Activated CD4-positive, alpha-beta T cell treated with anti-CD3 and anti-CD28 coated beads for 4 hours (primary cell): ENCODE results near the gene IRF3.

Experiments
- DNase-seq, 2 donors: peaks; one replicate each; pipeline ENCODE4 v3.0.0-alpha.2; 2020

The IRF3 gene, protein sequence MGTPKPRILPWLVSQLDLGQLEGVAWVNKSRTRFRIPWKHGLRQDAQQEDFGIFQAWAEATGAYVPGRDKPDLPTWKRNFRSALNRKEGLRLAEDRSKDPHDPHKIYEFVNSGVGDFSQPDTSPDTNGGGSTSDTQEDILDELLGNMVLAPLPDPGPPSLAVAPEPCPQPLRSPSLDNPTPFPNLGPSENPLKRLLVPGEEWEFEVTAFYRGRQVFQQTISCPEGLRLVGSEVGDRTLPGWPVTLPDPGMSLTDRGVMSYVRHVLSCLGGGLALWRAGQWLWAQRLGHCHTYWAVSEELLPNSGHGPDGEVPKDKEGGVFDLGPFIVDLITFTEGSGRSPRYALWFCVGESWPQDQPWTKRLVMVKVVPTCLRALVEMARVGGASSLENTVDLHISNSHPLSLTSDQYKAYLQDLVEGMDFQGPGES

DNA sequence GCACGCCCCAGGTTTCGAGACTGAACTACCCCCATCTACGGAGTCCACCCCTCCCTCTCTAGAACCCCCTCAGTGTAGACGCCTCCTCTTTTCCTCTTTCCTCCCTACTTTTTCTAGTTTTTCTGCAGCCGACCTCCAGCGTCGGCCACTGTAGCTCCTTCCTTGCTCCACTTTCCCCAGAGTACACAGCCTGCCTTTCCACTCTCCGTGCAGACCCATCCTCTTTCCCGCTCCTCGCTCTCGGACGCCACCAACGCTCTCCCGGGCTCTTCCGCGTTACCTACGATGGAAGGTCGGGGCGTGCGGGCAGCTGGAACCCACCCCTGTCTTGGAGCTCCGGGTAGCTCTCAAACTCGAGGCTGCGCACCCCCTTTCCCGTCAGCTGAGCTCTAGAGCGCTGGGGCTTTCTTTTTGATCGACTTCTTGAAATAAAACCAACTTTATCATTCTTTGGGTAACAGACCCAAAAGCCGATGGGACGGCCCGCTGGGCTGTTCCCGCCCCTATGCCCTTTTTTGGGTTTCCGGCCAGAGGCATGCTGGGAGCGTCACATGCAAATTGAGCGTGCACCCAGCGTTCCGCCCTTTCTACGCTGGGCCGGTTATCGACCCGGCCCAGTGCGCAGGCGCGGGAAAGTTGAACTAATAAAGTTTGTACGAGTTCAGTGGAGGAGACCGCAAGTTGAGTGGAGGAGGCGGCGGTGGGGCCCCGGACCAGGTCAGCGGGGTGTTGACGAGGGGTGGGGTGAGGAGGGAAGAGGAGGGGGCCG, at the start of gene IRF3, which contains the start of gene BCL2L12:
TSS of gene IRF3 (minus strand) at position 507 of the 769 bp plus-strand sequence. CDS start 1,019 bp downstream, outside the sequence.
TSS of gene BCL2L12 (plus strand) at position 583 of the 769 bp plus-strand sequence. CDS start 760 bp downstream, outside the sequence.
- peak; percentile 99 to 100 for DNase-seq

DNA sequence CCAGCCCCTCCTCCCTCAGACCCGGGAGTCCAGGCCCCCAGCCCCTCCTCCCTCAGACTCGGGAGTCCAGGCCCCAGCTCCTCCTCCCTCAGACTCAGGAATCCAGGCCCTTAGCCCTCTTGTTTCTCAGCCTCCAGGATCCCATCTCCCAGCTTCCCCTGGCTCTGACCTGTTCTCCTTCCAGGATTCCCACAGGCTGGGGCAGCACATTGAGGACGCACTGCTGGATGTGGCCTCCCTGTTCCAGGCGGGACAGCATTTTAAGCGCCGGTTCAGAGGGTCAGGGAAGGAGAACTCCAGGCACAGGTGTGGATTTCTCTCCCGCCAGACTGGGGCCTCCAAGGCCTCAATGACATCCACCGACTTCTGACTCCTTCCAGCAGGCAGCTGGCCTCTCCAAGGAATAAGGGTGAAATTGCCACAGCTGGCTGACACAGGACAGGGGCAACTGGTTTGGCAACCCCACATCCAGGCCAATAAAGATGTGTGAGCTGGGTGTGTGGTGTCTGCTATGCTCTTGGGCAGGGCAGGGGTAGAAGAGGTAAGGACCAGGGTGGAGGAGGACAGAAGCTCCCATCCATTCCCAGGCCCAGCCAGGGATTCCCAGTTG, 47.7 kb upstream of the IRF3 start:
- no peak for DNase-seq

DNA sequence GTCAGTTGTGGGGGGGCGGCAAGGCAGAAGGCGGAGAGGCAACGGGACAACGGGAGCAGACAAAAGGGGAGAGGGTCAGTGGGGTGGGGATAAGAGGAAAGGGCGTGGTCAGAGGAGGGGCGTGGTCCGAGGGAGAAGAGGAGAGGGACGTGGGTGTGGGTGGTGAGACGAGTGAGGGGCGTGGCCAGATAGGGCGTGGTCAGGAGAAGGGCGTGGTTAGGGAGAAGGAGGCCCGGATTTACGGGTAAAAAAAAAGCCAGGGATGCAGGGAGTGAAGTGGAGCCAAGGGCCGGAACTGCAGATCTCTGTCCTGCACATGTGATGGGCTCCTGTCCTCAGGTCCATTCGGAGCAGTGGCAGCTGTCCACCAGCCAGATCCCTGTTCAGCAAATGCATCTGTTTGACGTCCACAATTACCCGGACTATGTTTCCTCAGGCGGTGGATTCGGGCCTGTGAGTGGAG, 46.8 kb upstream of the IRF3 start:
- no peak for DNase-seq

DNA sequence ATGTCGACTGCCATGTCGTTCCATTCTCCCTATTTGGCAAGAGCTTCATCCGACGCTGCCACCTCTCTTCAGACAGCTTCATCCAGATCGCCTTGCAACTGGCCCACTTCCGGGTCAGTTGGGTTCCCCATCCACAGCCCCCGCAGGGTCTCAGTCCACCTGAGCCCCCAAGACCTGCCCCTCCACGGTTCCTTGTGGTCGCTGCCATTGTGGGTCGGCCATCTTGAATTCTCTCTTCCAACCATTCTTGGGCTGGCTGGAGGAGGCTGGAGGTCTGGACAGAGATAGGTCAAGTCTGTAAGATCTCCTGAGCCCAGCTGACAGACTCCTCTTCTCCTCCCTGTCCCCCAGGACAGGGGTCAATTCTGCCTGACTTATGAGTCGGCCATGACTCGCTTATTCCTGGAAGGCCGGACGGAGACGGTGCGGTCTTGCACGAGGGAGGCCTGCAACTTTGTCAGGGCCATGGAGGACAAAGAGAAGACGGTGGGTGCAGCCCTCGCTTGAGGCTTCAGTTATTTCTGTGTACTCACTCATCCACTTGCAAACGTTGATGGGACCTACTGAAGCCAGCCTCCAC, 44.8 kb upstream of the IRF3 start:
- DNase-seq, result no peak

DNA sequence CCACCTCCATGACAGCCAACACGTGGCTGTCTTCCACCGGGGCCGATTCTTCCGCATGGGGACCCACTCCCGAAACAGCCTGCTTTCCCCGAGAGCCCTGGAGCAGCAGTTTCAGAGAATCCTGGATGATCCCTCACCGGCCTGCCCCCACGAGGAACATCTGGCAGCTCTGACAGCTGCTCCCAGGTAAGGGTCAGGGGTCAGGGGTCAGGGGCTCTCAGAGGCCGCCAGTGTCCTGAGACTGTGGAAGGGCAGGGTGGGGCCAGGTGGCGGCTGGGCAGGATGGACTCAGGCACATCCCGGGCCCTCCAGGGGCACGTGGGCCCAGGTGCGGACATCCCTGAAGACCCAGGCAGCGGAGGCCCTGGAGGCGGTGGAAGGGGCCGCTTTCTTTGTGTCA, 40.3 kb upstream of the IRF3 start:
- DNase-seq, result no peak

DNA sequence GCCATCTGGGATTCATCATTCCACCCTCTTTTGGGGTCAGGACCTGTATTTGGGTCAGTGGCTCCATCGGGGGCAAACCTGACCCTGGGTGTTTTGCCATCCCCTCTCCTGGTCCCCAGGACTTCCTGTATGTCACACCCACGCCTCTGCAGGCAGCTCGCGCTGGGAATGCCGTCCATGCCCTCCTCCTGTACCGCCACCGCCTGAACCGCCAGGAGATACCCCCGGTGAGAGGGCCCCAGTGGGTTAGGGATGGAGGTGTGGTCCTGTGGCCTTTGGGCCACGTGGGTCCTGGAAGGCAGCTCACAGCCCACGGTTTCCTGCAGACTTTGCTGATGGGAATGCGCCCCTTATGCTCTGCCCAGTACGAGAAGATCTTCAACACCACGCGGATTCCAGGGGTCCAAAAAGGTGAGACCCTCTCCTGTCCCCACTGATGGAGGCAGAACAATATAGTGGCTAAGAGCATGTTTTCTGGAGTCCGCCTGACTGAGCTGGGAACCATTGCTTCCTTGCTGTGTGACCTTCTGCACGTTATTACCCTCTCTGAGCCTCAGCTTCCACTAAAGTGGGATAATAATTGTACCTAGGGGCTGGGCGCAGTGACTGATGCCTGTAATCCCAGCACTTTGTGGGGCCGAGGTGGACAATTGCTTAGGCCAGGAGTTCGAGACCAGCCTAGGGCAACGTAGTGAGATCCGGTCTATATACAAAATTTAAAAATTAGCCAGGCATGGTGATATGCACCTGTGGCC, 39.4 kb upstream of the IRF3 start:
- no peak for DNase-seq

DNA sequence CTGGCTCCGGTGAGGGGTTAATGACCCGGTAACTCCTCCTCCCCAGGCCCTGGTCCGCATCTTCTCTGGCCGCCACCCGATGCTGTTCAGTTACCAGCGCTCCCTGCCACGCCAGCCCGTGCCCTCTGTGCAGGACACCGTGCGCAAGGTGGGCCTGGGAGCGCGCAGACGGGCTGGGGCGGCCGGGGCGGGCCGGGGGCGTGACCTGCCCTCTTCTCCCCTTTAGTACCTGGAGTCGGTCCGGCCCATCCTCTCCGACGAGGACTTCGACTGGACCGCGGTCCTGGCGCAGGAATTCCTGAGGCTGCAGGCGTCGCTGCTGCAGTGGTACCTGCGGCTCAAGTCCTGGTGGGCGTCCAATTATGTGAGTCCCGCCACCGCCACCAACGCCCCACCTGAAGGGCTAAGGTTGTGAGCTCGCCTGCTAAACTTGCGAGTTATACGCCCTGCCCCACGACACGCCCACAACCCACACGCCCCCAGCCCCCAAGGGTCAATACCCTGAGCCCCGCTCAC, 35.7 kb upstream of the IRF3 start:
- no peak for DNase-seq

DNA sequence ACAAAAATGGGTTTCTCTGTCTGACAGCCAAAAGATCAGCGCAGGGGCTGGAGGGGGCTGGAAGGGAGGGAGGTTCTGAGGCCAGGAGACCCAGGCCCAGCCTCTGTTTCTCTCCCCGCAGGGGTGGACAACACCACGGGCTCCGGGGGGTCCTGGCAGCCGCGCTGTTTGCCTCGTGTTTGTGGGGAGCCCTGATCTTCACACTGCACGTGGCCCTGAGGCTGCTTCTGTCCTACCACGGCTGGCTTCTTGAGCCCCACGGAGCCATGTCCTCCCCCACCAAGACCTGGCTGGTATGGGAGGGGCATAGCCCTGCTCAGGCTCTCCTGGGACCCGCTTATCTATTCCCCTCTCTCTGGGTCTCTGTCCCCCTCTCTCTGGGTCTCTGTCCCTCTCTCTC, 34.9 kb upstream of the IRF3 start:
- DNase-seq, result no peak

DNA sequence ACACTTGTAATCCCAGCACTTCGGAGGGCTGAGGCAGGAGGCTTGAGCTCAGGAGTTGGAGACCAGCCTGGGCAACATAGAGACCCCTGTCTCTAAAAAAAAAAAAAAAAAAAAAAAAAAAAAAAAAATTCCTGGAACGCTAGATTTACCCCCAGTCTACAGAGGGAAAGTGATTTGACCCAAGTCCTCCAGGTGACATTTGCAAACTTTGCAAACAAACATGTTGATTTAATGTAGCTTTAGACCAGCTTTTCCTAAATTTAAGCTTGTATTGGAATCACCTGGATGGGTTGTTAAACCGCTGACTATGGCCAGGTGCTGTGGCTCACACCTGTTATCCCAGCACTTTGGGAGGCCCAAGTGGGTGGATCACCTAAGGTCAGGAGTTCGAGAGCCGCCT, 33.7 kb upstream of the IRF3 start:
- DNase-seq, result no peak

DNA sequence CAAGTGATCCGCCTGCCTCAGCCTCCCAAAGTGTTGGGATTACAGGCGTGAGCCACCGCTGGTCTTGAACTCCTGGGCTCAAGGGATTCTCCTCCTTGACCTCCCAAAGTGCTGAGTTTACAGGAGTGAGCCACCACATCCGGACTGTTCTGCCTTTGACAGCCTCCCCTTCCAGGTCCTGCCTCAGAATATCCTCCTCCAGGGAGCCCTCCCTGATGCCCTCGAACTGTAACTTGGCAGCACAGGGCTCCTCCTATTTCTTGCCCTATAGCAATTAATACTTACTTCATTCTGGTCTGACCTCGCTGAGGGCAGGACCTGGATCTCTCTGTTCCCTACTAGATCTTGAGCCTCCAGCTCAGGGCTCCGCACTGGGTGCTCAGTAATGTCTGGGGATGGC, 31.2 kb upstream of the IRF3 start:
- no peak for DNase-seq

DNA sequence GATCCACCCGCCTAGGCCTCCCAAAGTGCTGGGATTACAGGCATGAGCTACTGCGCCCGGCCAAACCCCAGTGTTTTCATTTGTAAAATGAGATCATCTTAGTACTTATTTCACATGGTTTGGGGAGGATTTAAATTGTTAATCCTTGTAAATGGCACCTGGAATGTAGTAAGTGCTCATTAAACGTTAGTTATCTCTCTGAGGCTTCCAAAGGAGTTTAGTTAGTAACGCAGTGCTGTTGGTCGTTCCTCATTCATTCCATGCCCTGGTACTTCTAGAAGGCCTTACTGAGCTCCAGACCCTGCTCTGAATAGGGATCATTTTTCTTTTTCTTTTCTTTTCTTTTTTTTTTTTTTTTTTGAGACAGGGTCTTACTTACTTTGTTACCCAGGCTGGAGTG, 30.5 kb upstream of the IRF3 start:
- DNase-seq, result no peak

DNA sequence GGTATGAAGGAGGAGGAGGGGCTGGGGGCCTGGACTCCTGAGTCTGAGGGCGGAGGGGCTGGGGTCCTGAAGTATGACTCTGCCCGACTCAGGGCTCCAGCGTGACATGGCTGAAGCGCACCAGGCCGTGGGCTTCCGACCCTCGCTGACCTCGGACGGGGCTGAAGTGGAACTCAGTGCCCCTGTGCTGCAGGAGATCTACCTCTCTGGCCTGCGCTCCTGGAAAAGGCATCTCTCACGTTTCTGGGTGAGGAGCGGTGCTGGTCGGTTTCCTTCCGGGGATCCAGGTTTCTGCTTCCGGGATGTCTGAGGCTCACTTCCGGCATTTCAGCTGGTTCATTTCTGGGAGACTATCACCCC, 26.5 kb upstream of the IRF3 start:
- DNase-seq, result no peak

DNA sequence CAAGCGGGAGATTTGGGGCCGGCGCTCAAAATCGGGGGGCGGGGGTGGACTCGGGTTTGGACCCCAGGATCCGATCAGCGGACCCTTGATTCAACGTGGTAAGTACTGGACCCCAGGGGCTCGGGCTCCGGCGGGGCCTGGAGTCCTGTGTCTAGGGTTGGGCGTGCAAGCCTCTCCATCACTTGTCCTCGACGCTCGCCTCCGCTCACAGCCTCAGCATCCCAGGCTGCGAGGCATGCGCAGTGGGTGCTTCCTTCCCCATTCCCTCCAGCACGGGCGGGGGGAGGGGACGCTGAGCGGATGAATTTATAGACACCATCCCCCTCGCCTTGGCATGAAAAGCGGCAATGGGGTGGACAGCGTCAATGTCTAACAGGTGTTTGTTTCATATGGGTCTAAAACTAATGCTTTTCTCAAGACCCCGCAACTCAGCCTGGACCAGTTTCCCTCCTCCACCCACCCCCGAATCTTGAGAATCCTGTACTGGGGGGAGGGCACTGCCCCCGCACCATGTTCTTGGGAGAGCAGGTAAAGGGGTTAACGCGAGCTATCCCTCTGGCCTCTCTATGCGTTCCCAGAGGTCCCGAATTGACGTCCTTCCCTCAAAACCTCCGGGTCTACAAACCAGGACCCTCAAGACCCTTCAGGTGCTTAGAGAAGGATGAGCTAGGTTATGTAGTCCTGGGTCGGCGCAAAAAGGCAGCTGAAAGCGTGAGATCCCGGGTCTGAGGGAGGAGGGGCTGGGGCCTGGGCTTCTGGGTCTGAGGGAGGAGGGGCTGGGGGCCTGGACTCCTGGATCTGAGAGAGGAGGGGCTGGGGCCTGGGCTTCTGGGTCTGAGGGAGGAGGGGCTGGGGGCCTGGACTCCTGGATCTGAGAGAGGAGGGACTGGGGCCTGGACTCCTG, 25.8 kb upstream of the IRF3 start:
- peak in 1 of 2 donors; percentile 28 for DNase-seq

DNA sequence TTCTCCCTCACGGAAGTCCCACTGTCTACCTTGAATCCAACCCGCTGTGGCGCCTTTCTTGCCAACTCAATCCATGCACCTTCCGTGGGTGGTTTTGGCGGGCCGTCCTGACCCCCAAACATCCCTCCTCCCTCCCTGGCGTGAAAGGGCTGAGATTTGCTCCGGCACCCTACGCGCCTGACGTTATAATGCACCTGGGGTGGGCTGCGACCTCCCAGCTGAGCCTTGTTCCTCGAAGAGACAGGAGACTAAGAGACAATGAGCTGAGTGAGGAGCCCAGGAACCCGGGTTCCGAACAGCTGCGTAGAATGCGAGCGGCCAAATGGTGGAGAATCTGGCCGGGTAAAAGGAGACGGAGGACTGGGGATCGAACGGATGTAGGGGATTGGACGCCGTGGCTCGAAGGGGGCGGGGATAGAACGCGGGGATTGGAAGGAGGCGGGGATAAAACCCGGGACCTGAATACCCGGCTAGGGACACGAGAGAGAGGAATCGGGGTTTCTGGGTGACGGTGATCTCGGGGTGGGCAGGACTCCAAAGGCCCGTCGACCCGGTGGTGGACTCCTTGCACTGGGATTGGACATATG, 25.1 kb upstream of the IRF3 start, which contains the start of gene CPT1C:
TSS of gene CPT1C (plus strand) at position 461 of the 587 bp plus-strand sequence. CDS start 1,137 bp downstream, outside the sequence.
- DNase-seq, result peak; percentile 51 to 53

DNA sequence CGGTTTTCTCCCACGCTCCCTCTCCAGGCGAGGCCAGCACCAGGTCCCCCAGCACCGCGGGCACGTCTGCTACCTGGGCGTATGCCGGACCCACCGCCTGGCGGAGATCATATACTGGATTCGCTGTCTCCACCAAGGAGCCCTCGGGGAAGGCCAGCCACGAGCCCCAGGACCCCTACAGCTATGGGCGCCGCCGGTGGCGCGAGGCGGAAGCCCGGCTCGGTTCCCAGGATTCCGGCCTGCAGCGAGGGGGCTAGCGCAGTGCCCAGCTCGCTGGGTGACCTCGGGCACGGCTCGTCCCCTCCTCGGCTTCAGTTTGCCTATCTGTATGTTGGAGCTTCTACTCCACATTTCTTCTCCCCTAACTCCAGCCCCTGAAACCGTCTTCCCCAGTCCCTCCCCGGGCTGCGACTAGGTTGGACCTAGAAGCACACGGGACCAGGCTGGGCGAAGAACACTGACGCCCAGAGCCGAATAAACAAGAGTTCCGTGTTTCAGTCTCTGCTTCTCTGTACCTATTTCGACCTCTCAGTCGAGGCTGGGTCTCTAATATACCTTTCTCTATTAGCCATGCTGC, 24.5 kb upstream of the IRF3 start:
- no peak for DNase-seq

DNA sequence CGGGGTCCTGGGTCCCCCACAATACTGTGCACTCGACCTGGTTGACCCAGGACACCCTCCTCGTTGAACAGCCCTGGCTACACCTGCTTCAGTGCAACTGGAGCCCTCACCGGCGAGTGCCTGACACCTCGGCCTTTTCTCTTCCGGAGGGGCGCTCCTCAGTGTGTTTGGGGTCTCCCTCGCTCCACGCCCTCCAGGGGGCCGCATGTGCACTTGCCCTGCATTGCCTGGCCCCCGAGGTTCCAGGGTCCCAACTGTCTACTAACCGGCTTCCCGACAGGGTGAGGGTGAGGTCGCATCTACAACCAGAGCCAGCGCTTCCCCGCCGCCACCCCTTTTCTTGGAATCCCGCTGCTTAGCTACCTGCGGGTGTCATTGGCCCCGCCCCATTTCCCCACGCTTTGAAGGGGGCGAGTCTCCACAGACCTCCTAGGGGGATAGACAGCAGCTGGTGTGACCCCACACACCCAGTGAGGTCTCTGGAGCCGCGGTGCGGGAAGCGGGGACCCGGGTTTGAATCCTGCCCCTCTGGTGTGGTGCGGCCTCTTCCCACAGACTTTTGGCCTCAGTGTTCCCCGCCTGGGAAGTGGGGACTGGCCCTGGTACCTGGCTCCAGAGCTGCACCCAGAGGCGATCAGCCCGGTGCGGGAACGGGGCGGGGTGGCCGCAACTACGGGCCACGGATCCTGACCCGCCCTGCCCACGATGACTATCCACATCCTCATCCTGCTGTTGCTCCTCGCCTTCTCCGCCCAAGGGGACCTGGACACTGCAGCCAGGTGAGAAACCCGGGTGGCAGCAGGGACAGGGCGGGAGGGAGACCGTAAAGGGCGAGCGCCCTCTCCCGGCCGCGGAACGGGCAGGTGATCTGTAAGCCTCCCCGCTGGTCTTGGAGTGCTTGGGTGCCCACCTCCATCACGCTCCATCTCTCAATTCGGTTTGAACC, 23.7 kb upstream of the IRF3 start, which contains the start of gene ADM5:
TSS of gene ADM5 (plus strand) at position 462 of the 946 bp plus-strand sequence. CDS start at position 706, 244 bp downstream.
- DNase-seq, result peak; percentile 29 to 39

DNA sequence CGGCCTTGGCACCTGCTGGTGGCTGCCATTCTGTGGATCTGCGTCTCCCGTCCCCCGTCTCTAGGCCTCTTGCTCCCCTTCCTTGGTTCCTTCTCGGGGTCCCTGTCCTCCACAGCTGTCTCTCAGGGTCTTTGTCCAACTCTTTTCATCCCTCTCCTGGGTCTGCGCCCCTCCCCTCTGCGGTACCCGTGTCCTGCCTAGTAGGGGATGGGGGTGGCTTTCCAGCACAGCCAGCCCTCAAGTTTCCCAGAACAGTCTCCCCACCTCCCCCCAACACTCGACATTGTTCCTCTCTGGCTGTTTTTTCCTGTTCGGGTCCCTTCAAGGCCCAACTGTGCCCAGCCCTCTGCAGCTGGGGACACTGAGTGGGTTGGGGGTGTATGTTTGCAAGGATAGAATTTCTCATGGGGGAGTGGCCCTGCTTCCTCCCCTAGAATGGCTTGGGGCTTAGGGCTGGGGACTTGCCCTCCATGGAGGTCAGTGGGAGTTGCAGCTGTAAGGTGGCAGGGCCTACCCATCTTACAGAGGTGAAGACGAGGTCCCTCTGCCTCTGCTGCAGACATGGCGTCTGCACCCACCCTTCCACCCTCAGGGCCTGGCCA, 23.0 kb upstream of the IRF3 start:
- no peak for DNase-seq
